Duodenal mucosa (tissue), 2 donors: ENCODE data around the gene C11orf97.

ENCODE experiments used
- H3K27ac ChIP-seq: one replicate; pipeline ENCODE4 v1.7.0; 2013; ENCODE audit warnings: low read depth, low read length
- H3K27me3 ChIP-seq, 2 donors: one replicate each; pipeline ENCODE4 v1.7.0; 2013; ENCODE audit warnings: low read length in 2 of 2, control low read depth in 1 of 2; ENCODE audit not compliant: insufficient read depth in 2 of 2, control insufficient read depth in 1 of 2
- H3K36me3 ChIP-seq, 2 donors: one replicate each; pipeline ENCODE4 v1.7.0; 2013; ENCODE audit warnings: low read length in 2 of 2, control low read depth in 1 of 2; ENCODE audit not compliant: insufficient read depth in 2 of 2, control insufficient read depth in 1 of 2
- H3K4me1 ChIP-seq, 2 donors: one replicate each; pipeline ENCODE4 v1.7.0; 2013; ENCODE audit warnings: low read length in 2 of 2, control low read depth in 1 of 2; ENCODE audit not compliant: insufficient read depth in 2 of 2, control insufficient read depth in 1 of 2
- H3K4me3 ChIP-seq, 2 donors: one replicate each; pipeline ENCODE4 v1.7.0; 2013; ENCODE audit warnings: low read length in 2 of 2, low read depth in 1 of 2
- H3K9ac ChIP-seq, 2 donors: one replicate each; pipeline ENCODE4 v1.7.0; 2013; ENCODE audit warnings: low read length in 2 of 2, low read depth in 1 of 2
- H3K9me3 ChIP-seq, 2 donors: one replicate each; pipeline ENCODE4 v1.7.0; 2013; ENCODE audit warnings: low read length in 2 of 2, control low read depth in 1 of 2; ENCODE audit not compliant: control insufficient read depth in 1 of 2

C11orf97 gene, protein sequence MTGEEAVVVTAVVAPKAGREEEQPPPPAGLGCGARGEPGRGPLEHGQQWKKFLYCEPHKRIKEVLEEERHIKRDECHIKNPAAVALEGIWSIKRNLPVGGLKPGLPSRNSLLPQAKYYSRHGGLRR

DNA sequence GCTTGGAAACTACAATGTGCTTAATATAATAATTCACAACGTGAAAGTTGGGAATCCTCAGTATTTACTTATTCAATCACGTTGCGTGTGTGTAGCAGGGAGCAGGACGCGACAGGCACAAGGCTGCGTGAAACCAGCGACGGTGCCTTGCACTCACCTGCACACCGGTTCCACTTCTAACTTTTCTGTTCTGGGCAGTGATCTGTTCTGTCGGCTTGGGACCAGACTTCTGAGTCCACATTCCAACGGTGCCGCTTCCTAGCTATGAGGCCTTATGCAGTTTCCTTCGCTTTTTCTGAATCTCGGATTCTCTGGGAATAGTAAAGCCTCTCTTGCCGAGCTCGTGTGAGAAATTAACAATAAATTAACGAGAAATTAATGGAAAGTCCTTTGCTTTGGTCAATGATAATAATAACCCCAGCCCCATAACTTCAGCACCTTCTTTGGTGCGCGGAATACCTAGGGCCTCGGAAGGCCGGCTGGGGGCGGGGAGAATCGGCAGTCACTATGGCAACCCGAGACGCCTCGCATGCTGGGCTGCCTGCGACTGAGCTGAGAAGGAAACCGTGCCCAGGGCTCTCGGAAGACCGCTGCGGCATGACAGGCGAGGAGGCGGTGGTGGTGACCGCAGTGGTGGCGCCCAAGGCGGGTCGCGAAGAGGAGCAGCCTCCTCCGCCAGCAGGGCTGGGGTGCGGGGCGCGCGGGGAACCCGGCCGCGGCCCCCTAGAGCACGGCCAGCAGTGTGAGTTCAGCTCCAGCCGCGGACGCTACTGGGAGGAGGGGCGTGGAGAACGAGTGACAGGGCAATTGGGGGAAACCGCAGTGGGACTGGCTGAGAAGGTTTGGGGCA is at the start of gene C11orf97:
Gene C11orf97 (plus strand): TSS at position 530 of the 850 bp plus-strand sequence. CDS start 68 bp downstream, at position 598.
- Histone ChIP-seq H3K9me3 (no peaks in the 10 kb centered on the region), H3K27me3 (no peaks in the 10 kb centered on the region), H3K4me3 (peak within 1 kb of the TSS; percentile 70 to 76), H3K4me1 (peaks cover 14 to 18% of the 10 kb centered on the region in 2 donors), H3K27ac (no peak within 1 kb of the TSS), H3K9ac (peak within 1 kb of the TSS; percentile 36 to 44), H3K36me3 (no peaks in the 10 kb centered on the region)

DNA sequence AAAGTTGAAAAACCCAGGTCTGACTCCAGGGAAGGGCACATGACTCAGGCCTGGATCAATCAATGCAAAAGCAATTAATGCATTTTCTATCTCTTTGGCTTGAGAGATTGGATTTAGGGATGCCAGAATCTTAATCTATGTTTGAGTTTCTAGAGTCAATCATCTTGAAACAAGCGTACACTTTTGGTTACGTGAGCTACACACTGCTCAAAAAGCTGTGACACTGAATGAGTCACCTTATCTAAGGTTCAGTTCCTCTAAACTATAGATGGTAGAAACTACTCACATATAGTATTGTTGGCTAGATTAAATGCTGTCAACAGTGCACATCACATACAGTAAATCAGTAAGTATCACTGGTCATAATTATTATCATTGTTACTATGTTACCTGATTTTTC is 42.8 kb upstream of the C11orf97 start:
- Histone ChIP-seq H3K9ac (no peak overlapping the region), H3K27ac (no peak overlapping the region), H3K36me3 (peaks cover 7 to 32% of the 10 kb centered on the region in 2 donors), H3K4me3 (no peak overlapping the region), H3K9me3 (no peaks in the 10 kb centered on the region), H3K27me3 (no peaks in the 10 kb centered on the region), H3K4me1 (no peaks in the 10 kb centered on the region)

DNA sequence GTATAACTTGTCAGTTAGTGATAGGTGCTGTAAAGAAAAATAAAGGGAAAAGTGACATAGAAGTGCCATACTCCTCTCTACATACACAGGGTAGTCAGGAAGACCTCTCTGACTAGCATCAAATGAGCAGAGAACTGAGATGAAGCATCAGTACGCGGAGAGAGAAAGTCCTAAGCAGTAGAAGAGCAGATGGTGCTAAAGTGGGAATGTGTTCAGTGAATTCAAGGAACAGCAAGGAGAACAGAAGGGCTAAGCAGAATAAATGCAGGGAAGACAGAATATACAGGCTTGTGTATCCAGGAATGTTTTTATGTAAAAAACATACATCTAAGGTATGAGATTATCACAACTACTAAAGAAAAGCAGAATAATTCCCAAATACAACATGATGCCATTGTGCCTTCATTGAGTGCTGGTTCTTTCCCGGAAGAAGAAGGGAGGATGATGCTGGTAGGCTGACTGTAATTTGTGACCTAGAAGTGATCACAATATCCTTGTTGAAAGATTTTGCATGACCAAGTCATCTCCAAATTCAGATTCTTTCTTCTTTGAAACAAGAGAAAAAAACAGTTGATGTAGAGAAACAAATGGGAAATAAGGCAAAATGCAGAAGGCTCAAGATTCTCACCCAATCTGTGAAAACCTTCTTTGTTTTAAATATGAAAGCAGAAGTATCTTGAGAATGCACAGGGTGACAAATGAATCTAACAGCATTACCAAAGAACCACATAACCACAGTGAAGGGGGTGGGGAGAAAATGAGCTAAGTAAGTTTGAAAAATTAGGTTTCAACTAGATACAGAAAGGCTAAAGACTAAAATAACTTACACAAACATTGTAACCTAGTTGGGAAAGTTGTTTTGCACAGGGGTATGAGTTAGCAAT is 39.1 kb upstream of the C11orf97 start:
- H3K4me1 ChIP-seq: no peaks in the 10 kb centered on the region
- H3K4me3 ChIP-seq: no peak overlapping the region
- no peak overlapping the region for H3K27ac ChIP-seq
- peaks cover 7 to 17% of the 10 kb centered on the region in 2 donors for H3K36me3 ChIP-seq
- no peaks in the 10 kb centered on the region for H3K27me3 ChIP-seq
- H3K9me3 ChIP-seq: no peaks in the 10 kb centered on the region
- no peak overlapping the region for H3K9ac ChIP-seq

DNA sequence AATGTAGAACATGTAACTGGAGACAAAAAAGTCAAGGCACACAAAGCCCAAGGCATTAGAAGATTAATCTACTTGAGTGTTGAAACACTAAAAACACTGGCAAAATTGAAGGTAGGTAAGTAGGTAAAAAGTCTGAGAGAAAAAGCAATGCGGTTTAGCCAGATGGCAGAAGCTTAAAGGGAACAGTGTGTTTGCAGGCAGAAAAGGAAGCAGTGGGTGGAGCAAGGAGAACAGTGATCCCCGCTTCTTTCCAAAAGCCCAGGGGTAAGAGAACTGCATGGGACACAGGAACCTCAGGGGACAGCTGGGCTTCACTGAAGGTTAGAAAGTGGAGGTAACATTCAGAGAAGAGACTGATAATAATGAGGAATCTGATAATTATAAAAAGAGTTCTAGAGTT is 34.6 kb upstream of the C11orf97 start:
- Histone ChIP-seq H3K36me3 (peaks cover 2 to 23% of the 10 kb centered on the region in 2 donors), H3K4me1 (no peaks in the 10 kb centered on the region), H3K27me3 (no peaks in the 10 kb centered on the region), H3K9me3 (no peaks in the 10 kb centered on the region), H3K4me3 (no peak overlapping the region), H3K9ac (no peak overlapping the region), H3K27ac (no peak overlapping the region)

DNA sequence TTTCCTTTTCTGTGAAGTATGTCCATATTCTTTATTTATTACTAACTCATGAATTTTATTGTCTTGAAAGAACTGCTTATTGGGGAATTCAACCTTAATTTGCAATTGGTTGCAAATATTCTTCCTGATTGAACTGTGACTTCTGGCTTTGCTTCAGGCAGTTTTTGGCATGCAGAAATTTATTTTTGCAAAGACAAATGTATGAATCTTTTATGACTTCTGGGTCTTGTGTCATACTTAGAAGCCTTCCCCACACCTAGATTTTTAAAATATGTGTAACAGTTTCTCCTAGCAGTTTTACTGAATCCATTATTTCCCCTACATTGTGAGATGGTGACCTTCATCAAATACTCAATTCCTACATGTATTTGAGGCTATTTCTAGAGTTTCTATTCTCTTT is 30.9 kb upstream of the C11orf97 start:
- Histone ChIP-seq H3K9ac (no peak overlapping the region), H3K9me3 (no peaks in the 10 kb centered on the region), H3K4me1 (no peaks in the 10 kb centered on the region), H3K27me3 (no peaks in the 10 kb centered on the region), H3K27ac (no peak overlapping the region), H3K36me3 (peaks cover 7 to 36% of the 10 kb centered on the region in 2 donors), H3K4me3 (no peak overlapping the region)

DNA sequence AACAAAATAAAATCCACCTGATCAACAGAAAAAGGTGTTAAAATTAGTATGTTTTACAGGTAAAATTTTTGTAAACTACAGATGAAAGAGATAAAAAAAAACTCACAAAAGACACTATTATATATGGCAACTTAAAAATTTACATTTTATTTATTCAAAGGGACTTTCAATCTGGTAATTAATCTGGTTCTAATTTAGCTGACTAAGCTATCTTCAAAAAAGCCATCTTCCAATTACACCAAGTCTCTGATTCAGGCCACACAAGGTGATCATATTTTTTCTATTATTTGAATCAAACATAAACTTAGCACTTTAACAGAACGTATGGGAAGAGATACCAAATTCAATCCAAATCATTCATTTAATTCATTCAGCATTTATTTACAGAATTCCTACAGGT is 26.2 kb upstream of the C11orf97 start:
- Histone ChIP-seq H3K36me3 (peaks cover 18 to 58% of the 10 kb centered on the region in 2 donors), H3K9ac (no peak overlapping the region), H3K9me3 (no peaks in the 10 kb centered on the region), H3K4me1 (no peaks in the 10 kb centered on the region), H3K4me3 (no peak overlapping the region), H3K27ac (no peak overlapping the region), H3K27me3 (no peaks in the 10 kb centered on the region)

DNA sequence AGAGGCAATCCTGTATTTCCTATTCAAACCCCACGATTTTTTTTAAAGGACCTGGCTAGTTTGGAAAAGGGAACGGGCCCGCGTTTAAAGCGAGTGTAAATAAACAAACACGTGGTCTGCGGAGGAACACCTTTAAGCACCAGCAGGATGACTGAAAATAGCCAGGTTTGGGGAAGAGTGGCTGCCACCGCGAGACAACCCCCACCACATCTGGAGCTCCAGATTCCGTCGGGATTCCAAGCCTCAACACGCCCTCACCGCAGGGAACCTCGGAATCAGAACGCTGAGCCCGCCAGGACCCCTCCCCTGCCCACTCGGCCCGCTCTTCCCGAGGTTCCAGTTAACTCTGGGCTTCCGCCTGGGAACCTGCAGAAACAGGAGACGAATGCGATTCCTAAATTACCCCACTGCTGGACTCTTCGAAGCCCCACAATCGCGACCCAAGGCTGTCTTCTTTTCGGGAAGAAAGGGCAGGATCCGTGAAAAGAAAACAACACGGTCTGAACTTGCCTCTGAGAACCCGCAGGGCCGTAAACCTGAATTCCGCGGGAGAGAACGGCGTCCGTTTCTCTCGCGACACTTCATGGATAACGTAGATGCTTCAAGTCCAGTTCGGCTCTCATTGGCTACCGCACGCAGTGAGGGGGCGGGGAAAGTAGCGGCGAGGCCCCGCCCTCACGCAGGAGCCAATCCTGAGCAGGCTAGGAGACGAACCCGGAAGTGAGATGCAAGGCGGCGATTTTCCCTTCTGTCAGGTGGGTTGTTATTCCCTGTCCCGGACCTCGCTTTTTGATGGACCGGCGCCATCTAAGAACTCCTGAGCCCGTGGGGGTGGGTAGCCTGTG is 18.8 kb upstream of the C11orf97 start, which contains the start of the genes ANKRD49 and MRE11:
Gene ANKRD49 (plus strand): TSS at position 704 of the 845 bp plus-strand sequence. CDS start 2,710 bp downstream, outside the sequence.
Gene MRE11 (minus strand): TSS at position 564 of the 845 bp plus-strand sequence. CDS start 1,043 bp downstream, outside the sequence.
- Histone ChIP-seq H3K36me3 (peaks cover 20 to 40% of the 10 kb centered on the region in 2 donors), H3K27ac (peak within 1 kb of the TSS; percentile 27), H3K4me1 (peaks cover 19% of the 10 kb centered on the region in 2 donors), H3K27me3 (no peaks in the 10 kb centered on the region), H3K9ac (peak within 1 kb of the TSS; percentile 91), H3K4me3 (peak within 1 kb of the TSS; percentile 98 to 99), H3K9me3 (no peaks in the 10 kb centered on the region)

DNA sequence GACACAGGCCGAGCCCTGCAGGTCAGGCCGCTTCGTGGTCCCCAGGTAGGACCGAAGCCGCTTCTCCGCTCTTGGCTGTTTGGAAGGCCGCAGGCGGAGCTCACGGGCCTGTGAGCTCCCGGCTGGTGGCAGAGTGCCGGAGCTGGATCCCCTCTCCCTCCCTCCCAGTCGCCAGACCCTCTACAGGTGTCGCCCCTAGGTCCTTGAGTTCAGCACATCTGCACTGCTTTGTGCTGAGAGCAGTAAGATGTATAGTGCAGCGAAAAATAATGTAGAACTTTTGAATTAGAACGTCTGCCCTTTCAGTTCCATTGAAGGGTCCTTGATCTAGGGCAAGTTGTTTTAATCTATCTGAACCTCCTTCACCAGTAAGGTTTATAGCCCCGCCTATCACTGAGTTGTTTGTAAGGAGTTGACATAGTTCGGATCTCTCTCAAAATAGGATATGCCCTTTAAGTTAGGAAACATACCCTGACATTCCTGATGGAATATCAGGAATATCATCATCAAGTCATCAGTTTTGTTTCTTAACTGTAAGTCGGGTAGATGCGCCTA is 18.1 kb upstream of the C11orf97 start:
- Histone ChIP-seq H3K27ac (peak overlapping the region; percentile 27), H3K9me3 (no peaks in the 10 kb centered on the region)

DNA sequence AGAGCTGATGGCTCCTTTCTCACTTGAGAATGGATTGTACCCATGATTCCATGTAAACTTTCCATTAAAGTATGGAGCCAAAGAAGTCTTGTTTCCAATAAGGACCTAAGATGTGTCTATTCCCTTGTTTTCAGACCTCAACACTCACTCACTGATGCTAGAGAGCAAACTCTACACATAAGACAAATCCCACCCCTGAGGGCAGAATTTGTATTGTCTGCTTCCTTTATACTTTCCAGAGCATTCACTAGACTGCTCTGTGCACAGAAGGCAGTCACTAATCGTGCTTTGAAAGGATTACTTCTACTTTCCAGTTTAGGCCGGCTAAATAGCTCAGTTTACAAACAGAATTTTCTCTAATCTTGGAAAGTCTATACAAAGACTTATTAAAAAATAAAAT is 12.1 kb upstream of the C11orf97 start:
- Histone ChIP-seq H3K4me1 (peaks cover 0 to 4% of the 10 kb centered on the region in 2 donors), H3K9me3 (no peaks in the 10 kb centered on the region), H3K4me3 (no peak overlapping the region), H3K27ac (no peak overlapping the region), H3K36me3 (peaks cover 12 to 38% of the 10 kb centered on the region in 2 donors), H3K9ac (no peak overlapping the region), H3K27me3 (no peaks in the 10 kb centered on the region)

More for the DNA sequence above, 18.1 kb upstream of the C11orf97 start:
- Histone ChIP-seq H3K27me3 (no peaks in the 10 kb centered on the region), H3K4me1 (peaks cover 19% of the 10 kb centered on the region in 2 donors), H3K4me3 (peak overlapping the region; percentile 98 to 99), H3K9ac (peak overlapping the region; percentile 91), H3K36me3 (peaks cover 18 to 37% of the 10 kb centered on the region in 2 donors)
